Hepatic stellate cell (primary cell): ENCODE measurements around the gene MCF2L.

ENCODE experiments used
- DNase-seq: peaks from one replicate; pipeline ENCODE4 v3.0.0; 2011; ENCODE audit warnings: low spot score

Gene MCF2L

DNA sequence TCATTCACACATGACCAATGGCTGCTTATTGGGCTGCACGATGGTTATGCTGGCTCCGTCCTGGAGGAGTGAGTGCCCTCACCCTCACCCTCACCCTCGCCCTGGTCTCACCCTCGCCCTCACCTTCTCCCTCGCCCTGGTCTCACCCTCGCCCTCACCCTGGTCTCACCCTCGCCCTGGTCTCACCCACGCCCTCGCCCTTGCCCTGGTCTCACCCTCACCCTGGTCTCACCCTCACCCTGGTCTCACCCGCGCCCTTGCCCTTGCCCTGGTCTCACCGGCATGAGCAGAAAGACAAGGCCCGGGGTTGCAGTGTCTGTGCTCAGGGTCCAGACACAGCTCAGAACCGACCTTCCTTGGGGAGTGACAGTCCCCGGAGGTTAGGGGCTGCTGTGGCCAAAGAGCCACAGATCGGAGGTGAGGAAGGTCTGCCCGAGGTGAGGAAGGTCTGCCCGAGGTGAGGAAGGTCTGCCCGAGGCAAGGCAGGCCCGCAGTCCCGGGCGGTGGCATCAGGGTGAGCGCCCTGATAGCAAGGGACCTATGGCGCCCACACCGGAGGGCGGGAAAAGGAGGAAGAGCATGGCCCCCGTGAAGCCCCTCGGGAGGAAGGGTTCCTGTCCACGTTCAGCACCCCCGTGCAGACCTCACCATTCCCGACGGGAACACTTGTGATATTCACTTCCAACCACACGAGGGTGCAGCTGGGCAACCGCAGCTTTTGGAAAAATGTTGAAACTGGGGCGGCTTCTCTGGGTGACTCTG is 65.6 kb downstream of the MCF2L start:
- DNase-seq: peak; percentile 87

DNA sequence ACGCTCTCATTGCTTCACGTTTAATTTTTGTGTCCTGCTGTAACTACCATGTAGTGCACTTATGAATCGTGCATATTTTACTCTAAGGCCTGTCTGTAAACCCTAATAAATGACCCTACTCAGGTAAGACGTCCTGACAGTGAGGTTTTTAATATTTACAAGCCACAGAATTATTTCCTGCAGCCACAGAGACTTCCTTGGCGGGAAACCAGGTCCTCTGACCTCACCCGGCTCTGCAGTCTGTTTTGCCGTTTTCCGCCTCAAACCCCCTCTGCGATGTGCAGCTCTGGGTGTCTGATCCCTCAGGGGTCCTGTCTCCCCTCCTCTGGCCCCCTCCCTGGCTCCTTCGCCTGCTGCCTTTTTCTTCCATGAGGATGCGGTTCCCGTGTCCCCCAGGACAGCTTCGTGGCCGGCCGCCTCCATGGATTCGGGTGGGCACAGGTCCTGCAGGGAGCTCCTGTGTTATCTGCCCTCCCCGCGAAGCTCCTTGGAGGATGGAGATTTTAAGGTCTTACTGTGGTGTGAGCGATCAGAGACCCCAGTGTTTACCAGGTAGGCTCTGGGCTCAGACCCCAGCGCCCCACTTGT is 66.3 kb downstream of the MCF2L start:
- no peak for DNase-seq

DNA sequence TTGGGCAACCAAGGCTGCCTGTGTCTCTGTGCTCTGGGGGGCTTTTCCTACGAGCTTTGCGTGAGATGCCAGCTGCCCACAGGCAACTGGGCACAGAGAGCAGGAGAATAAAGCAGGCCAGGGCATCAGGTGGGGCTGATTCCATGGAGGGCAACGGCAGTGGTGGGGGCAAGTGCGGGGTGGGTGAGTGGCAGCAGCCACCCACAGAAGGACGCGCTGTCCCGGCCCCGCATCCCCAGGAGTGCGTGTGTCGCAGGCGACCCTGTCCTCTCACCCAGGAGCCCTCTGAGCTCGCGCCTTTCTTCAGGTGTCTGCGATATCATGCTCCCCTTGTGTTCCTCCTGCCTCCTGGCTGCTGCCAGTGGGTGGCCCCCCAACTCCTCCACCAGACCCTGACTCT is 67.4 kb downstream of the MCF2L start:
- DNase-seq: no peak

DNA sequence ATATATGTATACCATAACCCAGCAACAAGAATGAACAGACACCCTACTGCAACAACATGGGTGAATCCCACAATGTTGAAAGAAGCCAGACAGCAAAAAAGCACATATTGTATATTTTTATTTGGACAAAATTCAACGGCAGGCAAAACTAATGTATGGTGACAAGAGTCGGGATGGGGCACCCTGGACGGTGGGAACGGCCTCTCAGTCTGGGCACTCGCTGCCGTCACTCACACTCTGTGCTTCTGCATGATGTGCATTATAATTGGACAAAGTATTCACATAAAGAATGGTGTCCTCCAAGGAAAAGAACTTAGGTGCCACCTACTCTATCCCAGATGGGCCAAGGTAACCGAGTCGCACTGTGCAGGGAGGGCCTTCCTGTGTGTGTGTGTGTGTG is 71.0 kb downstream of the MCF2L start:
- DNase-seq: no peak

DNA sequence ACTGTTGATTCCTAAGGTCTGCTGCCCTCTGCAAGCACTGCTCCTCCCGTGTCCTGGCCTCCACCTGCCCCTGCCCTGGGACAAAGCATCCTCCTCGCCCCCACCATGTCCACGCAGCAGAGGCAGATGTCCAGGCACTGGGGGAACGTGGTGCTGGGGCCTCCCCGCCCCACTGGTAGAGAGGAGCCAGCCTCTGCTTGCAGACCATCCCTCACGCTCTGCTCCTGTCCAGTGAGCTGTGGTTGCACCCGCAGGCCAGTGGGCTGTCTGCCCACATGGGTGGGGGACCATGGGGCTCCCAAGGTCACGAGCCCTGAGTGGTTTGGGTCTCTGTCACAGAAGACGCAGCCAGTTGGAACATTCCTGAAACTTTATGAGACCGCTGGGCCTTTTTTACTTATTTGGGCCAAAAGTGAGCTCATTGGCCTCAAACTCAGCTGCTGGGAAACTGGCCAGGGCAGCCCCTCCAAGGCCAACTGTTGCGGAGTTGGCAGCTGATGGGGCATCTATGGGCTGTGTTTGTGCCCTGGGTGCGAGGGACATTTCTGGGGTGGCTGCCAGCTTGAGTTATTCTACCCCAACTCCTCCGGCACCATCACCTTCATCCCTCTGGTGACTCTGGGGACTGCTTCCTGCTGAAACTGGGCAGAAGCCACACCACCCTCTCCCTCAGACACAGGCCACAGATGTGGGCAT is 71.7 kb downstream of the MCF2L start:
- no peak for DNase-seq

DNA sequence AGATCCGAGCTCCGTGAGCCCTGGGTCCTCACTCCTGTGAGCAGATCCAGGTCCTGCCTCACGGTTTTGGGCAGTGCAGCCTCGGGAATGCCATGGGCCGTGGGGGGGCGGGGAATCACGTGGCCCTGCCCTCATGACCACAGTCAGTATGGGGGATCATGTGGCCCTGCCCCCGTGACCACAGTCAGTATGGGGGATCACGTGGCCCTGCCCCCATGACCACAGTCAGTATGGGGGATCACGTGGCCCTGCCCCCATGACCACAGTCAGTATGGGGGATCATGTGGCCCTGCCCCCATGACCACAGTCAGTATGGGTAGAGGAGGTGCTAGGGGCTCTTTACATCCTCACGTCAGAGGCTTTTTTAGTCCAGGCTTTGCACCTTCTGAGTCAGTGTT is 72.3 kb downstream of the MCF2L start:
- DNase-seq: no peak

DNA sequence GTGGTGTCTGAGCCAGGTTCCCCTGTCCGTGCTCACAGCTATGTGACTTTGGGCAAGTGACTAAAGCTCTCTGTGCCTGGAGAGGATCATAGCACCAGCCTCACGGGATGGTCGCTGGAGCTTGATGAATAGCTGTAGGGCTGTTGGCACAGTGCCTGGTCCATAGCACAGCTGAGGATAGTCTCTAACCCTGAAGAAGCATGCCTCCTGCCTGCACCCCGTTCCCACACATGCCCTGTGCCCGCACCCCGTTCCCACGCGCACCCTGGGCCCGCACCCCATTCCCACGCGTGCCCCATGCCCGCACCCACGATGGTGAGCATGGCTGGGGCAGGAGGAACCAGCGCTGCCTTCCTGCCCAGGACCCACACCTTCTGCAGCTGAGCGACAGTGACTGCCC is 72.9 kb downstream of the MCF2L start:
- DNase-seq: no peak

DNA sequence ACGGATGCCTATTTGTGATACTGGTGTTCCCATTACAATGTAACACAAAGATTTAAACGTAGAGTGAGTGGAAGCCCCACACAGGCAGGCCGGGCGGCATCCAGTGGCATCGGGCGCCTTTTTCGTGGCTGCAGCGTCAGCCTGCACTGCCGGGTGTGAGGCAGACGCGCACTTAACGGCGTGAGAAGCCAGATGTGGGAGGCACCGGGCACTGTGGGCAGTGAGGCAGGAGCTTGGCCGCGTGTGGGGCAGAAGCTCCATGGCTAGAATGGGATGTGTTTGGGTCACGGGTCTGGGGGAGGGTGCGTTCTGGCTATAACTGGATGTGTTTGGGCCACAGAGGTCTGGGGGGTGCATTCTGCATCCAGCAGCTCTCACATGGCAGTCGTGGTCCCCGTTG is 73.4 kb downstream of the MCF2L start:
- no peak for DNase-seq

DNA sequence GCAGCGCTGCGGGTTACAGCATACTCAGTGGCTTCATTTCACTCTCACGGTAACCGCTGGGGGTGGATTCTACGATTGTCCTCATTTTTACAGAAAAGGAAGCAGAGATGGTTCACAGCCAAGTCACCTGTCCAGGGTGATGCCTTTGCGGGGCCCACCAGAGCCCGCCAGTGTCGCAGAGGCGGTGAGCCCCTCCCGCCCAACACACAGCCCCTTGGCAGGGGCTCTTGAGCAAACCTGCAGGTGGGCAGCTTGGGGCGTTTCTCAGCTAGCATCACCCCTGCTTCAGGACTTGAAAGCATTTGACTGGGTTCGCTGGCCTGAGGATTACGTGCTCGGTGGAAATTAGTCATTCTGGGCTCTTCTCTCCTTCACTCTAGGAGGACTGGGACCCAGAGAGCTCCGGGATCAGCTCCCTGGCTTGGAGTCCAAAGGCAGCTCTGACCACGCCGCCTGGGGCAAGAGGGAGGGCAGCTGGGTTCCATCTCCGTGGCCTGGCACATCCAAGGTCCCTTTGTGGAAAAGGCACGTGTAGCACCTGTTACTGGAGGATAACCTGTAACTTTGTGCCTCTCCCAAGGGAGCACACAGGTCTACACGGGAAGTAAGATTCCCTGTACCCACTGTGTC is 74.1 kb downstream of the MCF2L start:
- no peak for DNase-seq

DNA sequence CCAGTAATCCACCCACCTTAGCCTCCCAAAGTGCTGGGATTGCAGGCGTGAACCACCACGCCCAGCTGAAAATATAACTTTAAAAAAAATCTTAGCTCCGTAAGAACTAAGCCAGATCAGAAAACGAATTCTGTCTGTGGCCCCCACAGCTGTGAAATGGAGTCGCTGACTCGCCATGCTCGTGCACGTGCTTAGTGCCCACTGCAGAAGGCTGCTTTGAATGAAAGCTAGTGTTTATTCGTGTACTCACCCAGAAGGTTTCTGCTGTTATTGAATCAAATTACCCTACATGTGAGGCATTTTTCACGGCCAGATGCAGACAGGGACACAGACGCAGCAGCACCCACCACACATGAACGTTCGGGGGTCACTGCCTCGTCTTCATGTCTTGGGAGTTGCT is 74.9 kb downstream of the MCF2L start:
- DNase-seq: no peak

DNA sequence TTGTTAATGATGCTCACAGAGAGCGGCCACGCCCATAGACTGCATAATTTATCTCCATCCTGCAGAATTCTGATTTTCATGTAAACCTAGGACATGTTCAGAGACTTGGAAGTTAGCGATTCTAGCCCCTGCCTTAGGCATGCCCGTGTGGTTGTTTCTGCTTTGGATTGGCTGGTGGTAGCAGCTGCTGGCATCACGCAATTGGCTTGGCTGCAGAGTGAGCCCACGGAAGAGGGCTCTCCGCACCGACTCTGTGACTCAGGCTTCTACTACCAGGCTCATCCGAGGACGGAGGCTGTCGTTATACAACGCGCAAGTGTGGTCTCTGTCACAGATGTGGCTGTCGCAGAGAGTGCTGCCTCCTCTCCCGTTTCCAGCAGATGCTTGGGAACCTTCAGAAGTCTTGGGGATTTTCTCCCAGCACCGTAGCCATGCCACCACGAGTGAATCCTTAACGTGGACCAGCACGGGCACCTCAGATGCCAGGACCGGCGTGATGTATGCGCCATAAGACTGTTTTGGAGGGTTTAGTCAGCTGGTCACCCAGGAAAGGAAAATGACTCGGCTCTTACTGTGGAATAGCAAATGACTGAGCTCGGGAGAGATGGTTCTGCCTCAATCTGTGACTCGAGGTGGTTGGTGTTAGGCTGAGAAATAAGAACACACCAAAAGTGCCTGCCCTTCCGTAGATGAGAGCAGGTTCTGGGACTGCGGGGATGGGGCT is 75.5 kb downstream of the MCF2L start:
- no peak for DNase-seq

DNA sequence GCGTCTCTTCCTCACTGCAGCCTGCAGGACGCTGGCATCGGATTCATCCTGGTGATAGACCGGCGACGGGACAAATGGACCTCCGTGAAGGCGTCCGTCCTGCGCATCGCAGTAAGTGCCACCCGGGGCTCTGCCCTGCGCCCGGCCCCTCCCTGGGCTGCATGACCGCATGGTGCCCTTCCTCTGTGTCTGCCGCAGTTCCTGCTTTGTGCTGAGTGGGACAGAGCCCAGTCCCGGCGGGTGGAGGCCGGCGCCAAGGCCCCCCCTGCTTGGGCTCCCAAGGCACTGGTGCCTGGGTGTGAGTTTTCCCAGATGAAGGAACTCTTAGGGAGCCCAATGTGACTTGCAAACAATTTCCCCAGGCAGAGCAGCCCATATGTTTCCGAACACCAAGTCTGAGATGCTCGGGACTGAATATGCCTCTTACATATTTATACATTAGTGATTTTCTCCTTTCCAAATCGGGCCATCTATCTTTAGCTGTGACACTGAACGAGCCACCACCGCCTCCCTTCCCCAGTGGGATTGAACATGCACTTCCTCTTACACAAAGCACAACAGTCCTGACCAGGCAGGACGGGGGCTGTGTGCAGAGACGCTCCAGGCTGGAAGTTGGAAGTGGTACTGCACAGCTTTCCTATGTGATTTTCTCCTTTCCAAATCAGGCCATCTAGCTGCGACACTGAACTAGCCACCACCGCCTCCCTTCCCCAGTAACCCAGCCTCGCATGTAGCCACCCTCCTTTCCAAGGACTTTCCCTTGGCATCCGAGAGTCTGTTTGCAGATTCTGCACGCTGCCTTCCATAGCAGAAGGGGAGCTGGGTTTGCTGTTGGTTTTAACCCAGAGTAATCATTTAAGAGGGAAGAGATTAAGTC is 76.5 kb downstream of the MCF2L start:
- no peak for DNase-seq

DNA sequence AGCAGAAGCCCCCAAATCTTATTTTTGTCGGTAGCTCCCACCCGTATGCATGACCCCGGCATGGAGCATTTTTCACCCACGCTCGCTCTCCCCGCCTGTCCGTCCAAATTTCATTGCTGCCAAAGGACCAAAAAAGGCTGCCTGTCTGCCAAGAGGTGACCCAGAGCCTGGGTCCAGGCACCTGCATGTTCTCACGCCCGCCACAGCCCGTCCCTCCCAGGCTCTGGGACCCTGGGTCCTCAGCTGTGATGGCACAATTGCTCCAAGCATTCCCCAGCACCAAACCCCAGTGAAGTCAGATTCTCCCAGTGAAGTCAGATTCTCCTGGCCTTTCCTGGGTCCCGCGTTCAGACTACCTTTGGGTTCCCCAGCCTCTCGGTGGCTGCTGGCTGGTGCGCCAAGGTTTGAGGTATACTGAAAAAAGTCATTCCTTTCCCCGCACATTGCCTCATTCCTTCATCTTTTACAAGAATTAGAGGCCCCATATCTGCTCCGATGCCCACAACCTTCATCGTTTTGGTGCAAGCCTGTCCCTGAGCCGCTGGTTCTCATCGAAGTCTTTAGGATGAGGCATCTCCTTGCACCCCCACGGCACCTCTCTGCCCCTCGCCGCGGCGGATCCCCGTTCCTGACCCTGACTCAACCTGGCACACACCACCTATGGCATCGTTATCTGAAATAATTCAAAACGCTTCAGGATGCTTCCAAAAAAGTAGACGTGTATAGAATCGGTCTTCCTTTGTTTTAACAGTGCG is 77.3 kb downstream of the MCF2L start:
- DNase-seq: no peak

DNA sequence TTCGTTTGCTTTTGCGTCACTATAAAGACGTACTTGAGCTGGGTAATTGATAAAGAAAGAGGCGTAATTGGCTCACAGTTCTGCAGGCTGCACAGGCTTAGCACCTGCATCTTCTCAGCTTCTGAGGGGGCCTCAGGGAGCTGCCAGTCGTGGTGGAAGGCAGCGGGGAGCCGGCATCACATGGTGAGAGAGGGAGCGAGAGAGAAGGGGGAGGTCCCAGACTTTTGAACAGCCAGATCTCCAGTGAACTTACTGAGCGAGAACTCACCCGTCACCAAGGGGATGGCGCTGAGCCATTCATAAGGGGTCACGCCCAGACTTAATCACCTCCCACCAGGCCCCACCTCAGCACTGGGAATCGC is 77.8 kb downstream of the MCF2L start:
- no peak for DNase-seq

DNA sequence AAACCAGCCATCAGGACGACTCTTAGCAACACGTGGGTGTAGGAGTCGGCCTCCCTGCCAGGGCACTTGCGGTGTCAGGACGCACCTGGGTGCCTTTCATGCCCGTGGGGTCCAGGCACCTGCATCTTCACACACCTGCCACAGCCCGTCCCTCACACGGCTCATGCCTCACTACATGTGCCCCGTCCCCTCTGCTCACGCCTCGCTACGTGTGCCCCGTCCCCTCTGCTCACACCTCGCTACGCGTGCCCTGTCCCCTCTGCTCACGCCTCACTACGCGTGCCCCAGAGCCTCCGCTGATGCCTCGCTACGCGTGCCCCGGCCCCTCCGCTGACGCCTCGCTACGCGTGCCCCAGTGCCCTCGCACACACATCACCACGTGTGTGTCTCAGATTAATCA is 78.6 kb downstream of the MCF2L start:
- DNase-seq: no peak

DNA sequence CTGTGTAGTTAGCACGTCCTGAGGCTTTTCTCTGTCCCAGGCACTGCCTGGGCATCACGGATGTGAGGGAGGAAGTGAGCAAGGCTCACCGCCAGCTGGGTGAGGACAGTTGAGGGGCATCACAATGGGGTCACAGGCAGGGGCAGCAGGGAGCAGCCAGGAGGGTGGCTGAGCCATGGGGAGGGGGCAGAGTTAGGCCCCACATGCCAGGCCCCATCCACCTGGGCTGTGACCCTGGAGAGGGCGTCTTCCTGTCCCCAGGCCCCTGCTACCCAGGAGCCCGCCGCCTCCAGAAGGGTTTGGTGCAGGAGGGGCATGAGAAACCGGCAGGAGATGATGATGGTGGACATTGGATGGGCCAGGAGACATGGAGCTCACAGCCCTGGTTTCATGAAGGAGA is 79.8 kb downstream of the MCF2L start:
- no peak for DNase-seq

DNA sequence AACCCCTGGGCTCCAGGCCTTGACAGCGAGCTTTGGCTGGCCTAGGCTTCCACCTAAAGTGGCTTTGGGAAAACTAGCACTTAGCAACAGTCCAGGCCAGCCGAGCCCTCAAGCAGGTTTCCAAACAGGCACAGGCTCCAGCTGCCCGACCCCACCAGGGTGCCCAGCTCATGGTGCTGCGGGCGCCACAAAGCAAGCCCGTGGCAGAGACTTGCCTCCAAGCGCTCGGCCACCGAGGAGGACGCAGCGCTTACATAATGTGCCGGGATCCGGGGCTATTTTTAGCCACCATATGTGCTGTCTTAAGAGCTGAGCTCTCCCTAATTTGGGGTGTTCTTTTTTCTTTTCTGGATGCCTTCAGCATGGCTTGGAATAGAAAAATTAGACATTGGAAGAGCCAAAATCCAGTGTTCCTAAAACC is 80.5 kb downstream of the MCF2L start:
- no peak for DNase-seq

DNA sequence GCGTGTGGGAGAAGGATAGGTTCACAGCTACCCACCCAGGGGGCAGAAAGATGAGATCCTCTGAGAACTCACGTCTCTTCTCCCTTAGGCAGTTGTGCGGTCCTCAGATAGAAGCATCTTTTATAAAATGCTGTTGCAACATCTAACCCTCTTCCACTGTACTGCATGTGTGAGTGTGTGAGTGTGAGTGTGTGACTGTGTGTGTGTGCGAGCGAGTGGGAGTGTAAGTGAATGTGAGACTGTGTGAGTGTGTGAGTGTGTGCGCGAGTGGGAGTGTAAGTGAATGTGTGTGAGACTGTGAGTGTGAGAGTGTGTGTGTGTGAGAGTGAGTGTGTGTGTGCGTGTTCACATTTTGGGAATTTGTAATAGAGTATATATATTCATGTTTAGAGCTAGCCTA is 81.0 kb downstream of the MCF2L start:
- DNase-seq: no peak

DNA sequence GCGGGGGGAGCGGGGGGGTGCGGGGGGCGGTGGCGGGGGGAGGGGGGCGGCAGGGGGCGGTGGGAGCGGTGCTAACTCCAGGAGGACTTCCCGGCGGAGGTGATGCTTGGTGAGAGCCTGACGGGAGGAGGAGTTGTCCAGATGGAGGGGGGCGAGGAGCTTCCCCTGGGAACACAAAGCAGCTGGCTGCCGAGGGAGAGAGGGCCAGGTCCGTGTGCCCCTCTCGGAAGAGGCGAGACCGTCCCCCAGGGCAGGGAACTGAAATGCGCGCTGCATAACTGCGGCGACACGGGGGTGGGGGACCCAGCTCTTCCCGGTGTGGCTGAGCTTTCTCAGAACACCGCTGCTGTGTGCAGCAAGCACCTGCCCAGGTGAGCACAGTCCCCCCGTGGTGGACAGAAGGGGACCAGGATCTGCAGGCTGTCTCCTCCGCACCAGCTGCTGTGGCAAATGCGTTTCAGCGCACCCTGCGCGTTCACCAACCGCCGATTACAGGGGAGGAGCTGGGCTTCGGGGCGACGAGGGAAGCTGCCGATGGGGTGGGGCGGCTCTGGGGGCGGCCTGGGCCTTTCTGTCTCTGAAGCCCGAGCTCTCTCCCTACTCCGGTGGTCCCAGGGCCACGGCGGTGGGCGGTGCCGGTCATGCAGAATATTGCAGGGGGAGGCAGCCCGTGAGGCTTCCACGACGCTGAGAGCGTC is 81.9 kb downstream of the MCF2L start:
- no peak for DNase-seq

DNA sequence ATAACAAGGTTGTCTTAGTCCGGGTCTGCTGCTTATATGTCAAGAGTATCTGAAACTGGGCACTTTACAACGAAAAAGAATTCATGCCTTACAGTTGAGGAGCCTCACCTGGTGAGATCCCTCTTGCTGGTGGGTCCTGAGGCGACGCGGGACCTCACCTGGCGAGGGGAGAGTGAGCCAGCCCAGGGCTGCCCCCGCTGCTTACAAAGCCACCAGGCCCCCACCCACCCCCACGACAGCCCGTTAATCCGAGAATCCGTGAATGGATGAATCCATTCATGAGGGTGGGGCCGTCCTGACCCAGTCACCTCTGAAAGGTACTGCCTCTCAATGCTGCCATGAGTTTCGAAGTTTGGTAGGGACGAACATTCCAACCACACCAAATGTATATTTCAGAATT is 82.6 kb downstream of the MCF2L start:
- DNase-seq: no peak
